ENCODE results near the gene SEMA4A.
"Not testable (repeated sequence)": the region's sequence is repeated elsewhere in the genome, so short reads cannot be mapped to it uniquely, and the experiment has no call there.

SEMA4A gene

GRCh38 chr1:156172696-156173470 is 19.5 kb downstream of the SEMA4A start:
- Histone ChIP-seq H3K36me3 (ENCODE audit: insufficient read depth, low read length) (no peaks in the 10 kb centered on the region), H3K4me3 (no peak overlapping the region), H3K9me3 (ENCODE audit: low read depth, low read length) (no peaks in the 10 kb centered on the region), H3K27ac (no peak overlapping the region), H3K9ac (ENCODE audit: insufficient read length) (no peak overlapping the region)
- TF ChIP-seq EZH2 (IDR thresholded peaks at IDR 0.05) (no peak), FOXP2 (optimal IDR thresholded peaks at IDR 0.05; ENCODE audit: control extremely low read depth, extremely low read length, insufficient read depth) (no peak), POLR2AphosphoS5 (IDR thresholded peaks at IDR 0.05; ENCODE audit: borderline replicate concordance, low read depth, low read length) (no peak)
- DNase-seq (ENCODE audit: low read depth, low spot score): no peak

- no peak for TF ChIP-seq FOXP2 (optimal IDR thresholded peaks at IDR 0.05; ENCODE audit: control extremely low read depth, extremely low read length, insufficient read depth)
- TF ChIP-seq EZH2 (IDR thresholded peaks at IDR 0.05): no peak
- no peak for TF ChIP-seq POLR2AphosphoS5 (IDR thresholded peaks at IDR 0.05; ENCODE audit: borderline replicate concordance, low read depth, low read length)
- H3K36me3 ChIP-seq (ENCODE audit: insufficient read depth, low read length): no peaks in the 10 kb centered on the region
- no peak for DNase-seq (ENCODE audit: low read depth, low spot score)
- no peak overlapping the region for H3K27ac ChIP-seq
- no peak overlapping the region for H3K9ac ChIP-seq (ENCODE audit: insufficient read length)
- no peak overlapping the region for H3K4me3 ChIP-seq
- H3K9me3 ChIP-seq (ENCODE audit: low read depth, low read length): no peaks in the 10 kb centered on the region
These were observed 23.3 kb downstream of the SEMA4A start for GRCh38 chr1:156176610-156177210.

- no peaks in the 10 kb centered on the region for H3K36me3 ChIP-seq (ENCODE audit: insufficient read depth, low read length)
- no peak overlapping the region for H3K4me3 ChIP-seq
- no peak overlapping the region for H3K9ac ChIP-seq (ENCODE audit: insufficient read length)
- no peak for TF ChIP-seq FOXP2 (optimal IDR thresholded peaks at IDR 0.05; ENCODE audit: control extremely low read depth, extremely low read length, insufficient read depth)
- TF ChIP-seq POLR2AphosphoS5 (IDR thresholded peaks at IDR 0.05; ENCODE audit: borderline replicate concordance, low read depth, low read length): no peak
- no peak for TF ChIP-seq EZH2 (IDR thresholded peaks at IDR 0.05)
- no peak for DNase-seq (ENCODE audit: low read depth, low spot score)
- no peak overlapping the region for H3K27ac ChIP-seq
- H3K9me3 ChIP-seq (ENCODE audit: low read depth, low read length): no peaks in the 10 kb centered on the region
These were observed 24.7 kb downstream of the SEMA4A start for GRCh38 chr1:156177919-156178654.

- Histone ChIP-seq H3K27ac (no peak overlapping the region), H3K36me3 (ENCODE audit: insufficient read depth, low read length) (no peaks in the 10 kb centered on the region), H3K9me3 (ENCODE audit: low read depth, low read length) (no peaks in the 10 kb centered on the region), H3K4me3 (no peak overlapping the region), H3K9ac (ENCODE audit: insufficient read length) (no peak overlapping the region)
- DNase-seq (ENCODE audit: low read depth, low spot score): no peak
- TF ChIP-seq FOXP2 (optimal IDR thresholded peaks at IDR 0.05; ENCODE audit: control extremely low read depth, extremely low read length, insufficient read depth) (no peak), POLR2AphosphoS5 (IDR thresholded peaks at IDR 0.05; ENCODE audit: borderline replicate concordance, low read depth, low read length) (no peak), EZH2 (IDR thresholded peaks at IDR 0.05) (no peak)
These were observed 27.1 kb downstream of the SEMA4A start for GRCh38 chr1:156180471-156180870.

- DNase-seq (ENCODE audit: low read depth, low spot score); H3K9ac ChIP-seq (ENCODE audit: insufficient read length); H3K27ac ChIP-seq; H3K9me3 ChIP-seq (ENCODE audit: low read depth, low read length); H3K4me3 ChIP-seq; H3K36me3 ChIP-seq (ENCODE audit: insufficient read depth, low read length): not testable (repeated sequence)
These were observed 28.1 kb downstream of the SEMA4A start for GRCh38 chr1:156181391-156181924.

GRCh38 chr1:156182010-156182779 is 28.8 kb downstream of the SEMA4A start:
- H3K4me3 ChIP-seq; DNase-seq (ENCODE audit: low read depth, low spot score); H3K9ac ChIP-seq (ENCODE audit: insufficient read length); H3K9me3 ChIP-seq (ENCODE audit: low read depth, low read length); H3K36me3 ChIP-seq (ENCODE audit: insufficient read depth, low read length); H3K27ac ChIP-seq: not testable (repeated sequence)

- not testable (repeated sequence) for H3K27ac ChIP-seq; H3K9me3 ChIP-seq (ENCODE audit: low read depth, low read length); H3K9ac ChIP-seq (ENCODE audit: insufficient read length); H3K4me3 ChIP-seq; DNase-seq (ENCODE audit: low read depth, low spot score); H3K36me3 ChIP-seq (ENCODE audit: insufficient read depth, low read length)
These were observed 33.2 kb downstream of the SEMA4A start for GRCh38 chr1:156186347-156187177.

- H3K9me3 ChIP-seq (ENCODE audit: low read depth, low read length); H3K4me3 ChIP-seq; H3K36me3 ChIP-seq (ENCODE audit: insufficient read depth, low read length); DNase-seq (ENCODE audit: low read depth, low spot score); H3K27ac ChIP-seq; H3K9ac ChIP-seq (ENCODE audit: insufficient read length): not testable (repeated sequence)
These were observed 36.9 kb downstream of the SEMA4A start for GRCh38 chr1:156190265-156190664.
